Measurements from ENCODE around the gene NFIC. TPM values are rescaled to one million over a fixed set of nuclear protein-coding genes. Genes with fewer than 3 reads are reported as not detected.

The NFIC gene
- total RNA-seq, 1 donor from 2014 or later, result 38.3 TPM

DNA sequence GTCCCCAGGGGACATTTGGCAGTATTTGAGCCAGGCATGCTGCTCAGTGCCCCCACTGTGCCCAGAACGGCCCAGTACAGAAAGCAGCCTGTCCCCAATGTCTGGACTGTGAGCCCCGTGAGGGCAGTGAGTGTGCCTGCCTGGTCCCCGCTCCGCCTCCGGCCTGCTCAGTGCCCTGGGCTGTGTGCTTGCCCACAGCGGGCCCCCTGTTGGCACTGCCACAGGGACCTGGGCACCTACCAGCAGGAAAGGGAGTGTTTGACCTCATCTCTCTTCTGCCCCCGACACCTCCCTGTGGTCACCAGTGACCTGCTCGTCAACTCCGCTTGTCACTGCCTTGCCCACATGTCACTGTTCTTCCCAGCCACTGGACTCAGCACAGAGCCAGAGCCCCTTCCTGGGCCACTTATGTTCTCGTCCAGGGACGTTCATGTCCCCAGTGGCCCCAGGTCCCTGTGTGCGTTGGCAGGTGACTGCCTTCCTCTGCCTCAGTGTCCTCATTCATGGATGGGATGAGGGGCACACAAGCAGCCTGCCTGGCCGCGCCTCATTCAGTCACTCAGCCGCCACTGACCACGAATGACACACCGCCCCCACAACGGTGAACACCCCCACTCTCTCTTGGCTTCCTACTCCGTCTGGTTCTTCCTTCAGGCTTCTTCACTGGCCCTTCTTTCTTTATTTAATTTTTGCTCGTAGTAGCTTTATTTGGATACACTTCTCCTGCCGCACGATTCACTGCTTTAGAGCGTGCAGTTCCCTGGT lies 142.6 kb downstream of the NFIC start:
- Histone ChIP-seq H3K9ac (ENCODE audit: low read length) (peak overlapping the region; percentile 72), H3K4me2 (ENCODE audit: low read length) (peak overlapping the region; percentile 100), H4K20me1 (ENCODE audit: insufficient read depth, low read length) (peaks cover 67% of the 10 kb centered on the region), H3K79me2 (ENCODE audit: insufficient read depth, low read length) (peaks cover 78% of the 10 kb centered on the region), H3K27me3 (ENCODE audit: insufficient read depth, low read length) (no peaks in the 10 kb centered on the region), H3K9me3 (ENCODE audit: insufficient read depth, low read depth, low read length) (no peaks in the 10 kb centered on the region), H2AFZ (ENCODE audit: low read depth, low read length) (no peak overlapping the region), H3K36me3 (ENCODE audit: insufficient read depth, low read length) (no peaks in the 10 kb centered on the region), H3K27ac (ENCODE audit: low read depth, low read length) (peak overlapping the region; percentile 88), H3K4me1 (ENCODE audit: insufficient read depth, low read length) (peaks cover 44% of the 10 kb centered on the region), H3K4me3 (ENCODE audit: insufficient read depth, low read depth, low read length) (peak overlapping the region; percentile 12)
- Mint-ChIP-seq H3K9me3 (ENCODE audit: unreplicated experiment) (no peaks in the 10 kb centered on the region), H3K4me3 (ENCODE audit: unreplicated experiment) (peak overlapping the region; percentile 76), H3K27me3 (ENCODE audit: low read depth, unreplicated experiment) (no peaks in the 10 kb centered on the region), H3K36me3 (ENCODE audit: low read depth, unreplicated experiment) (peaks cover 6% of the 10 kb centered on the region), H3K4me1 (ENCODE audit: low read depth, unreplicated experiment) (peaks cover 26% of the 10 kb centered on the region), H3K27ac (ENCODE audit: unreplicated experiment) (peak overlapping the region; percentile 98)
- TF ChIP-seq EZH2 (IDR thresholded peaks at IDR 0.05; ENCODE audit: insufficient read depth, low read length), result no peak
- FAIRE-seq (no peak), DNase-seq (ENCODE audit: low read depth) (no peak)

DNA sequence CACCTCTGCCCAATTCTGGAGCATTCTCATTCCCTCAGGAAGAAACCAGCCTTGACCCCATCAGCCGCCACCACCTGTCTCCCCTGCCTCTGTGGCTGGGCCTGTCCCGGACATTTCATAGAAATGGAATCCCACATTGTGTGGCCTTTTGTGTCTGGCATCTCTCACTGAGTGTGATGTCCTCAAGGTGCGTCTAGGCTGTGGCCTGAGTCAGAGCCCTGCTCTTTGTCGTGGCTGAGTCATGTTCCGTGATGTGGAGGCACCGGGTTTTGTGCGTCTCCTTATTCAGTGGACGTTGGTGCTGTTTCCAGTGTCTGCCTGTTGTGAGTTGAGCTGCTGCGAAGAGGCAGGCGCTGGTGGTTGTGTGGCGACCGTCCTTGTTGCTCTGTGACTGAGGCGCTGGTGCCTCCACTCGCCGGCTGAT lies 143.2 kb downstream of the NFIC start:
- peaks cover 7% of the 10 kb centered on the region for H3K36me3 Mint-ChIP-seq (ENCODE audit: low read depth, unreplicated experiment)
- no peaks in the 10 kb centered on the region for H3K27me3 ChIP-seq (ENCODE audit: insufficient read depth, low read length)
- peak overlapping the region; percentile 98 for H3K27ac Mint-ChIP-seq (ENCODE audit: unreplicated experiment)
- peak; percentile 86 for DNase-seq (ENCODE audit: low read depth)
- no peaks in the 10 kb centered on the region for H3K9me3 ChIP-seq (ENCODE audit: insufficient read depth, low read depth, low read length)
- peaks cover 48% of the 10 kb centered on the region for H3K4me1 ChIP-seq (ENCODE audit: insufficient read depth, low read length)
- peak overlapping the region; percentile 76 for H3K4me3 Mint-ChIP-seq (ENCODE audit: unreplicated experiment)
- peak overlapping the region; percentile 100 for H3K4me2 ChIP-seq (ENCODE audit: low read length)
- H3K9ac ChIP-seq (ENCODE audit: low read length), result peak overlapping the region; percentile 72
- peak overlapping the region; percentile 88 for H3K27ac ChIP-seq (ENCODE audit: low read depth, low read length)
- no peaks in the 10 kb centered on the region for H3K27me3 Mint-ChIP-seq (ENCODE audit: low read depth, unreplicated experiment)
- no peak for FAIRE-seq
- peaks cover 26% of the 10 kb centered on the region for H3K4me1 Mint-ChIP-seq (ENCODE audit: low read depth, unreplicated experiment)
- no peak overlapping the region for H2AFZ ChIP-seq (ENCODE audit: low read depth, low read length)
- H3K9me3 Mint-ChIP-seq (ENCODE audit: unreplicated experiment), result no peaks in the 10 kb centered on the region
- no peaks in the 10 kb centered on the region for H3K36me3 ChIP-seq (ENCODE audit: insufficient read depth, low read length)
- H3K4me3 ChIP-seq (ENCODE audit: insufficient read depth, low read depth, low read length), result no peak overlapping the region
- H4K20me1 ChIP-seq (ENCODE audit: insufficient read depth, low read length), result peaks cover 73% of the 10 kb centered on the region
- TF ChIP-seq, protein P1, sequence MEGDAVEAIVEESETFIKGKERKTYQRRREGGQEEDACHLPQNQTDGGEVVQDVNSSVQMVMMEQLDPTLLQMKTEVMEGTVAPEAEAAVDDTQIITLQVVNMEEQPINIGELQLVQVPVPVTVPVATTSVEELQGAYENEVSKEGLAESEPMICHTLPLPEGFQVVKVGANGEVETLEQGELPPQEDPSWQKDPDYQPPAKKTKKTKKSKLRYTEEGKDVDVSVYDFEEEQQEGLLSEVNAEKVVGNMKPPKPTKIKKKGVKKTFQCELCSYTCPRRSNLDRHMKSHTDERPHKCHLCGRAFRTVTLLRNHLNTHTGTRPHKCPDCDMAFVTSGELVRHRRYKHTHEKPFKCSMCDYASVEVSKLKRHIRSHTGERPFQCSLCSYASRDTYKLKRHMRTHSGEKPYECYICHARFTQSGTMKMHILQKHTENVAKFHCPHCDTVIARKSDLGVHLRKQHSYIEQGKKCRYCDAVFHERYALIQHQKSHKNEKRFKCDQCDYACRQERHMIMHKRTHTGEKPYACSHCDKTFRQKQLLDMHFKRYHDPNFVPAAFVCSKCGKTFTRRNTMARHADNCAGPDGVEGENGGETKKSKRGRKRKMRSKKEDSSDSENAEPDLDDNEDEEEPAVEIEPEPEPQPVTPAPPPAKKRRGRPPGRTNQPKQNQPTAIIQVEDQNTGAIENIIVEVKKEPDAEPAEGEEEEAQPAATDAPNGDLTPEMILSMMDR (IDR thresholded peaks at IDR 0.05; ENCODE audit: insufficient read depth, low read depth, low read length), result no peak
- TF ChIP-seq EZH2 (IDR thresholded peaks at IDR 0.05; ENCODE audit: insufficient read depth, low read length), result no peak
- H3K79me2 ChIP-seq (ENCODE audit: insufficient read depth, low read length), result peaks cover 84% of the 10 kb centered on the region

DNA sequence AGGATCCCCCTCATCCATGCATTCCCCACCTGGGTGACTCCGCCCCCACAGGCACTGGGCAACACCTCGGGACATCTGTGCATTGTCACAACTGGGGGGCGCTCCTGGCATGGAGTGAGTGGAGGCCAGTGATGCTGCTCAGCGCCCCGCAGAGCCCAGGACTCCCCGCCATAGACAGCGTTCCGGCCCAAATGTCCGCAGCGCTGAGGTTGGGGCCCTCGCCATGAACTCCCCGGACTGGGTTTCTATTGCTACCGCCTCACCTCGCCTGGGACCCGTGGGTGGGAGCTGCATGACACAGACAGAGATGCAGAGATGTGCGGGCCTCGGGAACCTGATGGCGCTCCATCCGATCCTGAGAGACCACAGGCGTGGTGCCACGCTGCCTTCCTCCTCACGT lies 144.3 kb downstream of the NFIC start:
- Histone ChIP-seq H3K4me3 (ENCODE audit: insufficient read depth, low read depth, low read length) (no peak overlapping the region), H3K27me3 (ENCODE audit: insufficient read depth, low read length) (no peaks in the 10 kb centered on the region), H3K36me3 (ENCODE audit: insufficient read depth, low read length) (no peaks in the 10 kb centered on the region), H3K27ac (ENCODE audit: low read depth, low read length) (no peak overlapping the region), H3K4me1 (ENCODE audit: insufficient read depth, low read length) (peaks cover 44% of the 10 kb centered on the region), H3K4me2 (ENCODE audit: low read length) (no peak overlapping the region), H3K79me2 (ENCODE audit: insufficient read depth, low read length) (peaks cover 95% of the 10 kb centered on the region), H3K9ac (ENCODE audit: low read length) (peak overlapping the region; percentile 72), H2AFZ (ENCODE audit: low read depth, low read length) (no peak overlapping the region), H3K9me3 (ENCODE audit: insufficient read depth, low read depth, low read length) (no peaks in the 10 kb centered on the region), H4K20me1 (ENCODE audit: insufficient read depth, low read length) (peaks cover 84% of the 10 kb centered on the region)
- Mint-ChIP-seq H3K4me3 (ENCODE audit: unreplicated experiment) (no peak overlapping the region), H3K27me3 (ENCODE audit: low read depth, unreplicated experiment) (no peaks in the 10 kb centered on the region), H3K36me3 (ENCODE audit: low read depth, unreplicated experiment) (peaks cover 7% of the 10 kb centered on the region), H3K4me1 (ENCODE audit: low read depth, unreplicated experiment) (peaks cover 33% of the 10 kb centered on the region), H3K9me3 (ENCODE audit: unreplicated experiment) (no peaks in the 10 kb centered on the region), H3K27ac (ENCODE audit: unreplicated experiment) (no peak overlapping the region)
- DNase-seq (ENCODE audit: low read depth), result no peak
- TF ChIP-seq EZH2 (IDR thresholded peaks at IDR 0.05; ENCODE audit: insufficient read depth, low read length), result no peak
- TF ChIP-seq, protein P1 (IDR thresholded peaks at IDR 0.05; ENCODE audit: insufficient read depth, low read depth, low read length), result no peak
- no peak for FAIRE-seq

Data from astrocyte (in vitro differentiated cells and primary cell).